HepG2 (cell line): ENCODE results near the gene RFXANK. TPM values are rescaled to one million over a fixed set of nuclear protein-coding genes. Genes with fewer than 3 reads are reported as not detected.

ENCODE experiments used
- ATF5 ChIP-seq: sonication (generic); formaldehyde crosslinking; IDR thresholded peaks from 2 replicates; pipeline ENCODE4 v1.4.0; 2020; ENCODE audit warnings: mild to moderate bottlenecking, low read depth, missing genetic modification reagents
- CAMTA2 ChIP-seq: sonication (generic); formaldehyde crosslinking; IDR thresholded peaks from 2 replicates; pipeline ENCODE4 v1.4.0; 2020; ENCODE audit warnings: mild to moderate bottlenecking, missing genetic modification reagents, borderline replicate concordance
- DNMT1 ChIP-seq: sonication (generic); formaldehyde crosslinking; IDR thresholded peaks from 2 replicates; pipeline ENCODE4 v1.5.1; 2020; ENCODE audit warnings: mild to moderate bottlenecking, missing genetic modification reagents
- DRAP1 ChIP-seq: IDR thresholded peaks from 2 replicates; pipeline ENCODE4 v1.6.1; 2016; ENCODE audit warnings: missing genetic modification reagents, missing compliant biosample characterization
- ETV5 ChIP-seq: IDR thresholded peaks from 2 replicates; pipeline ENCODE4 v1.6.1; 2018; ENCODE audit warnings: missing biosample characterization, missing genetic modification reagents, inconsistent platforms, borderline replicate concordance
- FOSL2 ChIP-seq: sonication (generic); formaldehyde crosslinking; IDR thresholded peaks from 2 replicates; pipeline ENCODE4 v1.4.0; 2020; ENCODE audit warnings: missing genetic modification reagents
- FOXP1 ChIP-seq, 2 experiments: fragments of 450-650 bp in 1 of 2; IDR thresholded peaks; 2 replicates each; pipeline ENCODE4 v1.6.1; 2017 to 2018; ENCODE audit warnings: antibody characterized with exemption in 1 of 2
- GATAD2A ChIP-seq: IDR thresholded peaks from 2 replicates; pipeline ENCODE4 v1.6.1; 2016
- HMGA1 ChIP-seq: sonication (generic); formaldehyde crosslinking; conservative IDR thresholded peaks from 2 replicates; pipeline ENCODE4 v1.4.0; 2020; ENCODE audit warnings: missing genetic modification reagents
- MED13 ChIP-seq: sonication (generic); formaldehyde crosslinking; IDR thresholded peaks from 2 replicates; pipeline ENCODE4 v1.5.0; 2020; ENCODE audit warnings: missing genetic modification reagents
- MIER3 ChIP-seq: IDR thresholded peaks from 2 replicates; pipeline ENCODE4 v1.6.1; 2016; ENCODE audit warnings: missing compliant biosample characterization, borderline replicate concordance
- NR1H2 ChIP-seq: sonication (generic); formaldehyde crosslinking; IDR thresholded peaks from 2 replicates; pipeline ENCODE4 v1.8.1; 2022; ENCODE audit warnings: low read depth, missing genetic modification reagents, borderline replicate concordance
- PLRG1 ChIP-seq: fragments of 450-650 bp; conservative IDR thresholded peaks from 2 replicates; pipeline ENCODE4 v1.6.1; 2016
- SMARCE1 ChIP-seq: fragments of 450-650 bp; IDR thresholded peaks from 2 replicates; pipeline ENCODE4 v1.6.1; 2017; ENCODE audit warnings: borderline replicate concordance
- TARDBP ChIP-seq: sonication (generic); formaldehyde crosslinking; IDR thresholded peaks from 2 replicates; pipeline ENCODE4 v1.8.0; 2022; ENCODE audit warnings: mild to moderate bottlenecking, missing genetic modification reagents
- TCF7 ChIP-seq: sonication (generic); IDR thresholded peaks from 2 replicates; pipeline ENCODE4 v1.6.1; 2016; ENCODE audit warnings: antibody characterized with exemption, low read depth
- TERF1 ChIP-seq: sonication (generic); formaldehyde crosslinking; IDR thresholded peaks from 2 replicates; pipeline ENCODE4 v1.8.0; 2022; ENCODE audit warnings: mild to moderate bottlenecking, missing genetic modification reagents, moderate library complexity
- YEATS4 ChIP-seq: sonication (generic); formaldehyde crosslinking; IDR thresholded peaks from 2 replicates; pipeline ENCODE4 v1.4.0; 2020; ENCODE audit warnings: missing genetic modification reagents, borderline replicate concordance
- ZBTB37 ChIP-seq: sonication (generic); formaldehyde crosslinking; IDR thresholded peaks from 2 replicates; pipeline ENCODE4 v1.4.0; 2020; ENCODE audit warnings: mild to moderate bottlenecking, missing genetic modification reagents
- ZFX ChIP-seq: sonication (generic); formaldehyde crosslinking; IDR thresholded peaks from 2 replicates; pipeline ENCODE4 v1.4.0; 2020; ENCODE audit warnings: mild to moderate bottlenecking, low read depth, missing genetic modification reagents, moderate library complexity
- ZNF597 ChIP-seq: sonication (generic); formaldehyde crosslinking; IDR thresholded peaks from 2 replicates; pipeline ENCODE4 v1.5.0; 2020; ENCODE audit warnings: missing genetic modification reagents
- ZNF616 ChIP-seq: sonication (generic); formaldehyde crosslinking; IDR thresholded peaks from 2 replicates; pipeline ENCODE4 v1.5.0; 2020; ENCODE audit warnings: low read depth, mild to moderate bottlenecking, missing genetic modification reagents
- ZNF672 ChIP-seq: sonication (generic); formaldehyde crosslinking; IDR thresholded peaks from 2 replicates; pipeline ENCODE4 v1.8.1; 2022; ENCODE audit warnings: missing genetic modification reagents
- ZNF770 ChIP-seq: sonication (generic); formaldehyde crosslinking; IDR thresholded peaks from 2 replicates; pipeline ENCODE4 v1.5.0; 2020; ENCODE audit warnings: mild to moderate bottlenecking, missing genetic modification reagents
- ZNF772 ChIP-seq: sonication (generic); formaldehyde crosslinking; IDR thresholded peaks from 2 replicates; pipeline ENCODE4 v1.5.0; 2020; ENCODE audit warnings: mild to moderate bottlenecking, missing genetic modification reagents
- polyA plus RNA-seq, 8 experiments: library from polyadenylated mRNA; depleted of rRNA in 3 of 8; stranded (reverse) in 7 of 8; unstranded in 1 of 8; fragments of >200 nt; fragmentation: Illumina TruSeq in 4 of 8; extraction: Trizol in 4 of 8; gene quantifications; 2 replicates each; pipeline versions ENCODE4 v1.2.1 to v1.2.3, GENCODE V29; 2011 to 2016; ENCODE audit warnings: low read depth in 4 of 8, missing spikeins in 1 of 8, mixed read lengths in 1 of 8; ENCODE audit not compliant: insufficient read depth in 1 of 8
- total RNA-seq, 5 experiments: library from RNA; depleted of rRNA; stranded (reverse); fragments of >200 nt; fragmentation: Illumina TruSeq; extraction: Trizol; gene quantifications; 2 replicates each; pipeline ENCODE4 v1.2.3, GENCODE V29; 2016; ENCODE audit warnings: low read depth in 1 of 5

The RFXANK gene
- total and polyA plus RNA-seq, 2 of the 13 experiments (the other 11 are each of a cell fraction or from before 2014, with no cell fraction given) = 49.9 to 80.7 TPM

GRCh38 chr19:19171821-19172532, 20.1 kb upstream of the RFXANK start (continued):
- TF ChIP-seq ZNF616 (CRISPR knock-in tag) (no peak), NR1H2 (CRISPR knock-in tag) (no peak), ZFX (CRISPR knock-in tag) (peak; percentile 48; the same call in 1 of the 2 replicates), FOSL2 (peak; percentile 63), TARDBP (CRISPR knock-in tag) (peak; percentile 79), HMGA1 (CRISPR knock-in tag) (no peak), DRAP1 (CRISPR knock-in tag) (no peak), YEATS4 (CRISPR knock-in tag) (0 out of 2 replicates have a peak, but pooled peaks have one; percentile 42), ZBTB37 (CRISPR knock-in tag) (no peak), ETV5 (CRISPR knock-in tag) (peak; percentile 74), ZNF672 (CRISPR knock-in tag) (no peak), ZNF597 (CRISPR knock-in tag) (no peak), ZNF770 (CRISPR knock-in tag) (peak; percentile 73), ATF5 (CRISPR knock-in tag) (no peak), GATAD2A (CRISPR knock-in tag) (peak; percentile 86), MED13 (no peak), CAMTA2 (CRISPR knock-in tag) (no peak), FOXP1 (IDR thresholded peaks at IDR 0.05) (no peak), FOXP1 (CRISPR knock-in tag; IDR thresholded peaks at IDR 0.05) (peak; percentile 62), PLRG1 (no peak), TERF1 (CRISPR knock-in tag) (no peak), DNMT1 (CRISPR knock-in tag) (no peak), TCF7 (no peak), ZNF772 (CRISPR knock-in tag) (peak; percentile 64; the same call in 1 of the 2 replicates), MIER3 (no peak), SMARCE1 (no peak)
